Upper lobe of left lung (tissue), 4 donors: ENCODE measurements around the gene PPP2R3B.

Source experiments
- CTCF ChIP-seq, 6 experiments: fragments of 450-650 bp in 4 of 6; fragments of 200-600 bp in 2 of 6; sonication (generic) in 2 of 6; IDR thresholded peaks; one replicate each; pipeline ENCODE4 v1.5.1; 2016 to 2019; ENCODE audit warnings: antibody characterized with exemption in 6 of 6
- EP300 ChIP-seq, 4 donors: sonication (generic); formaldehyde crosslinking; IDR thresholded peaks; one replicate each; pipeline ENCODE4 v1.5.1; 2017; ENCODE audit warnings: antibody characterized with exemption in 4 of 4, control low read depth in 2 of 4
- POLR2AphosphoS5 ChIP-seq, 2 donors: sonication (generic); formaldehyde crosslinking; IDR thresholded peaks; one replicate each; pipeline ENCODE4 v1.5.1; 2017; ENCODE audit warnings: antibody characterized with exemption in 2 of 2

GRCh38 chrX:356385-357034, 30.2 kb downstream of the PPP2R3B start:
- TF ChIP-seq EP300 (IDR thresholded peaks at IDR 0.05) (no peak), CTCF (IDR thresholded peaks at IDR 0.05) (no peak), POLR2AphosphoS5 (IDR thresholded peaks at IDR 0.05) (no peak)
